RCC 7860 (cell line): Measurements from ENCODE around the gene MARF1.
"Not testable (repeated sequence)": the region's sequence is repeated elsewhere in the genome, so short reads cannot be mapped to it uniquely, and the experiment has no call there.

ENCODE experiments used
- DNase-seq: peaks from one replicate; pipeline ENCODE4 v3.0.0-alpha.2; 2015; ENCODE audit warnings: low spot score
- FAIRE-seq: peaks from 2 replicates; lab custom pipeline; 2012; peaks lifted over from hg19 to GRCh38; lab: Jason Lieb, UNC

Gene MARF1

DNA sequence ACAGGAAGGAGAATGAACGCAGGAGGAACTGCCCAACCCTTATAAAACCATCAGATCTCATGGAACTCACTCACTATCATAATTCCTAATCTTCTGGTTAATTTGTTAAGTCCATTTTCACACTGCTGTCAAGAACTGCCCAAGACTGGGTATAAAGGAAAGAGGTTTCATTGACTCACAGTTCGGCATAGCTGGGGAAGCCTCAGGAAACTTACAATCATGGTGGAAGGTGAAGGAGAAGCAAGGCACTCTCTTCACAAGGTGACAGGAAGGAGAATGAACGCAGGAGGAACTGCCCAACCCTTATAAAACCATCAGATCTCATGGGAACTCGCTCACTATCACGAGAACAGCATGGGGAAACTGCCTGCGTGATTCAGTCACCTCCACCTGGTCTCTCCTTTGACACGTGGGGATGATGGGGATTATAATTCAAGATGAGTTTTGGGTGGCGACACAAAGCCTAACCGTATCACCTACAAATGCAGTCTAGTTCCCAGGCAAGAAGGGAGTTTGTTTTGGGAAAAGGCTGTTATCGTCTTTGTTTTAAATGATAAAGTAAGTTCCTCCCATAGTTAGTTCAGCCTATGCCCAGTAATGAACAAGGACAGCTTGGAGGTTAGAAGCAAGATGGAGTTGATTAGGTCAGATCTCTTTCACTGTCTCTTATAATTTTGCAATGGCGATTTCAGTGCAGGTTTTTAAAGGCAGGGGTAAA, 68.9 kb downstream of the MARF1 start:
- FAIRE-seq, DNase-seq: not testable (repeated sequence)

DNA sequence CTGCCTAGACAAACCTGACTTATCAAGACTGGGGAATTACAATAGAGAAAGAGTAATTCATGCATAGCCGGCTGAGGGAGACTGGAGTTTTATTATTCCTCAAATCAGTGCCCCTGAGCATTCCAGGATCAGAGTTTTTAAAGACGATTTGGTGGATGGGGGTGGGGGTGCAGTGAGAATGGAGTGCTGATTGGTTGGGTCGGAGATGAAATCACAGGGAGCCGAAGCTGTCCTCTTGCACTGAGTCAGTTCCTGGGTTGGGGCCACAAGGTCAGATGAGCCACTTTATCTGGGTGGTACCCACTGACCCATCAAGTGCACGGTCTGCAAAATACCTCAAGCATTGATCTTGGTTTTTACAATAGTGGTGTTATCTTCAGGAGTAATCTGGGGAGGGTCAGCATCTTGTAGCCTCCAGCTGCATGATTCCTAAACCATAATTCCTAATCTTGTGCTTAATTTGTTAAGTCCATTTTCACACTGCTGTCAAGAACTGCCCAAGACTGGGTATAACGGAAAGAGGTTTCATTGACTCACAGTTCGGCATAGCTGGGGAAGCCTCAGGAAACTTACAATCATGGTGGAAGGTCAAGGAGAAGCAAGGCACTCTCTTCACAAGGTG, 69.6 kb downstream of the MARF1 start:
- no peak for FAIRE-seq
- no peak for DNase-seq

DNA sequence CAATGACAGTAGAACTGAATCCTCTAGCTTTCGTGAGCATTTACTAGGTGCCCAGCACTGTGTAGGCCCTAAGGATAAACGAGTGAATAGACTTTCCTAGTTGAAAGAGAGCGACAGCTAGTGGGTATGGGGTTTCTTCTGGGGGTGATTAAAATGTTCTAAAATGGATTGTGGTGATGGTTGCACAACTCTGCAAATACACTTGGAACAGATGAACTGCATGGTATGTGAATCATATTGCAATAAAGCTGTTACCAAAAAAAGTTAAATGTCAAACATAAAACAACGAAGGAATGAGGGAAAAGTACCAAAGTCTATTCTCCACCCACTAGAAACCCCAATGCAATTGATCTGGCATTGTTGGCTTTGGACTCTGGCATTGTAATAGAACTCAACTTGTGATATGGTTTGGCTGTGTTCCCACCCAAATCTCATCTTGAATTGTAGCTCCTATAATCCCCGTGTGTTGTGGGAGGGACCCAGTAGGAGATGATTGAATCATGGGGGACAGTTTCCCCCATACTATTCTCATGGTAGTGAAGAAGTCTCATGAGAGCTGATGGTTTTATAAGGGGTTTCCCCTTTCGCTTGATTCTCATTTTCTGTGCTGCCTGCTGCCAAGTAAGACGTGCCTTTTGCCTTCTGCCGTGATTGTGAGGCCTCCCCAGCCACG, 70.5 kb downstream of the MARF1 start:
- FAIRE-seq (no peak), DNase-seq (no peak)

DNA sequence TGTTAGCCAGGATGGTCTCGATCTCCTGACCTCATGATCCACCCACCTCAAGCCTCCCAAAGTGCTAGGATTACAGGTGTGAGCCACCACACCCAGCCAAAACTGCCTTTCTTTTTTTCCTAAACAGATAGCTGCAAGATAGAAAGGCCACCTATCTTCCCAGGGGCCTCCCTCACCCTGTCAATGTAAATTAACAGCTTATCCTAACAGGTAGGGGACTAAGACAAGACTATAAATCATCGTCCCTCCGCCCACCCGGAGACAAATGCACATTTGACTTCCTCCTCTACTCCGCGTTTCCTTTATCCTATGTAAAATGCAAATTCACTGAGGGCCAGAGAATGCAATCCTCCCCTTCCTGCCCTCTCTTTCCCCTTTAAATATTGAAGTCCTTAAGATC, 71.4 kb downstream of the MARF1 start:
- DNase-seq = no peak
- no peak for FAIRE-seq

DNA sequence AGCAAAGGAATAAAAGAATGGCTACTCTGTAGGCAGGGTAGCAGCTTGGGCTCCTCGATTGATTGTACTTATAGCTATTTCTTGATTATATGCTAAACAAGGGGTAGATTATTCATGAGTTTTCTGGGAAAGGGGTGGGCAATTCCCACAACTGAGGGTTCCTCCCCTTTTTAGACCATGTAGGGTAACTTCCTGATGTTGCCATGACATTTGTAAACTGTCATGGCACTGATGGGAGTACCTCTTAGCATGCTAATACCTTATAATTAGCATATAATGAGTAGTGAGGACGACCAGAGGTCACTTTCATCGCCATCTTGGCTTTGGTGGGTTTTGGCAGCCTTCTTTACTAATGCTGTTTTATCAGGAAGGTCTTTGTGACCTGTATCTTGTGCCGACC, 72.3 kb downstream of the MARF1 start:
- not testable (repeated sequence) for DNase-seq, FAIRE-seq

DNA sequence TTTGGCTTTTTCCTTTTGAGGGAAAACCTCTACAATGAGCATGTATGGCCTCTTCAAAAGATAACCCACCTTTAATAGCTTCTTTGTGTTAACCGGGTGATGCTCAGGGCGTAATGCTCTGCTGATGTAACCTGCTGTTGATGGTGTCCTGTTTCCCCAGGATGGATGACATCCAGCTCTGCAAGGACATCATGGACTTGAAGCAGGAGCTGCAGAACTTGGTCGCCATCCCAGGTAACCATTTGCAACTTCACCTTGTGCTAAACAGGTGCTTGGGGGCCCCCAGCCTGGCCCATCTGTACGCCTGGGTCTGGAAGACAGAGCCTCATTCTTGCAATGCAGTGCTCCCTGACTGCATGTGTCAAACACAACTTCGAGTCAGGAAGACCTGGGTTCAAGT, 75.1 kb downstream of the MARF1 start:
- FAIRE-seq (no peak), DNase-seq (no peak)

DNA sequence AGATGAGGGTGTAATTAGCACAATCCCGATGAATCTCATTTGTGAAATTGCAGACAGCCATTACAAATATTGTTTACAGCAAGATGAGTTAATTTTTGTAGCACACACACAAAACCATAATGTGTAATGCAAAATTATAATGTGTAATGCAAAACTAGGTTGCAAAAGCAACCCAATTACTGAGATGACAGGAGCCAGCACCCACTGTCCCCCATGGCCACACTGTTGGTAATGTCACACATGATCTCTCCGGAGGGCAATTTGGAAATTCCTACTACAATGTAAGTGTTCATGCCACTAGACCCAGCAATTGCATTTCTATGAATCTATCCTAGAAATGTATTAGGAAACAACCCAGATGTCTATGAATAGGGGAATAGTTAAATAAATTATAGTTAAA, 76.9 kb downstream of the MARF1 start:
- FAIRE-seq (no peak), DNase-seq (no peak)

DNA sequence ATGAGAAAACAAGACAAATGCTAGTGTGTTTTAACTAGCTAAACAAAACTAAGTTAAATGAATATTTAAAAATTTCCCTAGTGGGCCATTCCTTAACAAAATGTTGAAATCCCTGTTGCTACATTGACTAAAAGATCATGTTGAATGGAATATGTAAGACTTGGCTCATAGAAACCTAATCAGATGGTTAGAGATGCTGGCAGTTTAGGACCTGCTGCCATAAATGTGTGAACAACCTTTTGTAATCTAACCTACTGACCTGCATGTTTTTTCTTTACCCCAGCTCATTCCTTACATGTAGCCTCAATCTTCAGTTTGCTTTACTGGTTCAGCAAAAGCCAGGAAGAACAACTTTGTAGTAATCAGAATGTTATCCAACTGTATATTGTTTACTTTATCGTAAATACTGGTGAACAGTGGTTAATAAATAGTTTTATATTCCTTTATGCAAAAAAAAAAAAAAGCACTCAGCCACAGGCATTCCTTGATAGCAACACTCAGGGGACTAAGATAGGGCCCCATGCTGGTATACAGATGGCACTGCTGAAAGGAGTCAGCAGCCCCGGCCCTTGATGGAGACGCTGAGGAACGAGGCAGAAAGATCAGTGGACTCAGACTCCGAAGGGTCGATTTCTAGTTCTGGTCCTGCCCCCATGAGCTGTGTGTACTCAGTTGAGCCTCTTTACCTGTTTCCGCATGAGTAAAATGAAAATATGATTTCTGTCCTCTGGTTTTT, 78.2 kb downstream of the MARF1 start:
- FAIRE-seq = no peak

DNA sequence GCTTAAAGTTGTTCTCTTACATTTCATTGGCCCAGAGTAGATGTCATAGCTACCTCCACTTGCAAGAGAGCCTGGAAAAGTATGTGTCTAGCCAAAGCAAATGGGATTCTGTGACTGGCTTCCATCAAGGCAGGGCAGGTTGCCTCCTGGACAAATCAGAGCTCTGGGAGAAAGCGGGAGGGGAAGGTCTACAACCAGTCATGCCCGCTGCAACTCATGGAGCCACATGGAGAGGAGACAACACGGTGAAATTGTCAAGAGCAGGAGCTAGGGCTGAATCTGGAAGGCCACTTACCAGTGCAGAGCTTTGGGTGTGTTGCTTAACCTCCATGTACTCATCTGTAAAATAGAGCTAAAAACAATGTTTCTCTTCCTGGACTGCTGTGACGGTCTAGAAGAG, 83.8 kb downstream of the MARF1 start:
- DNase-seq (no peak), FAIRE-seq (no peak)

More for the DNA sequence above, 78.2 kb downstream of the MARF1 start:
- no peak for DNase-seq

DNA sequence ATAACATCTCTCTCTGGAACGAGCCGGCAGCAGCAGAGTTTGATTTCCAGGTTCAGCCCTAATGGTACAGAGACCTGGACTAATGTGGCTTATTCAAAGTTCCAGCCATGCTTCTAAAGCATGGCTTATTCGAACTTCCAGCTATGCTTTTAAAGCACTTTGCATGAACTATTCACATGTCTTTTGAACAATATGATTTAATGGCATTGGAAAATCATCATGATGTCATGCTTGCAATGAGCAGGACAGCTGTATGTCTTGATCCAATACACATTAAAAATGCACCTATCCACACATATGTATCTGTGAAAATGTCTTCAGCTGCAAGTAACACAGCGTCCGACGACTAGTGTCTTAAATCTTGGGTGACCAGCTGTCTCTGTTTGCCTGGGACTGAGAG, 85.7 kb downstream of the MARF1 start:
- FAIRE-seq (no peak), DNase-seq (no peak)

DNA sequence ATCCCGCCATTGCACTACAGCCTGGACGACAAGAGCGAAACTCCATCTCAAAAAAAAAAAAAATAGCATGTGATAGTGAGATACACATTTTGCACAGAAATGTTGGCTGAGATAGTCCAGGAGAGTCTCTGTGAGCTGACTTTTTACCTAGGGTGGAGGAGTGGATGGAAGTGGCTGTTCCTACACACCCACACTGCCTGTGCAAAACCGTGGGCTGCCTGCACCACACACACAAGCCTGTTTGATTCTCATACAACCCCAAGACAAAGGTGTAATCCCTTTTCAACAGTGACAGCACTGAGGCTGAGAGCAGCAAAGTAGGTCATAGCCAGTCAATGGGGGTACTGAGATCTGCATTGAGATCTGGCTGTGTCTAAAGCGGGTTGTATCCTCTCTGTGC, 86.8 kb downstream of the MARF1 start:
- FAIRE-seq = no peak
- no peak for DNase-seq

DNA sequence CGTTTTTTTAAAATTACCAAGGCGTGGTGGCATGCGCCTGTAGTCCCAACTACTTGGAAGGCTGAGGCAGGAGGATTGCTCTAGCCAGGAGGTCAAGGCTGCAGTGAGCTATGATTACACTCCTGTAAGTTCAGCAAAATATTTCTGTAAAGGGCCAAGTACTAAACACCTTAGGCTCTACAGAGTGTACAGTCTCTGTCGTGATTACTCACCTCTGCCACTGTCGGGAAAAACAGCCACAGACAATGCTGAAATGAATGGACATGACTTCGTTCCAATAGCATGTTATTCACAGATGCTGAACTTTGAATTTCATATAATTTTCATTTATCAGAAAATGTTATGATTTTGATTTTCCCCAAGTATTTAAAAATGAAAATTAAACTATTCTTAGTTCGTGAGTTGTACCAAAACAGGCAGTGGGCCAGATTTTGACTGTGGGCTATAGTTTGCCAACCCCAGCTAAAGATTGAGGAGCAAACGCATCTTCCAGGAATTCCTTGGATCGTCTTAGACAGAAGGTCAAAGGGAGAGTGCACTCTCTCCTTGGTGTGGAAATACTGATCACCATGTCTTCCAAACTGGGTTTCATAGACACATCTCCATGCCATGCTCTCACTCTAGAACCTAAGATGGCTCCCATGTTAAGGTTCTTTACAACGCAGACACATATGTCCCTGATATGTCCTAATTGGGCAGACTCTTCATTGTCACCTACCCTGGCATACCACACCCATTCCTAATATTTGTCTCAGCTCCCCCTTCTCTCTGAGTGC, 89.5 kb downstream of the MARF1 start:
- no peak for DNase-seq
- FAIRE-seq = no peak

DNA sequence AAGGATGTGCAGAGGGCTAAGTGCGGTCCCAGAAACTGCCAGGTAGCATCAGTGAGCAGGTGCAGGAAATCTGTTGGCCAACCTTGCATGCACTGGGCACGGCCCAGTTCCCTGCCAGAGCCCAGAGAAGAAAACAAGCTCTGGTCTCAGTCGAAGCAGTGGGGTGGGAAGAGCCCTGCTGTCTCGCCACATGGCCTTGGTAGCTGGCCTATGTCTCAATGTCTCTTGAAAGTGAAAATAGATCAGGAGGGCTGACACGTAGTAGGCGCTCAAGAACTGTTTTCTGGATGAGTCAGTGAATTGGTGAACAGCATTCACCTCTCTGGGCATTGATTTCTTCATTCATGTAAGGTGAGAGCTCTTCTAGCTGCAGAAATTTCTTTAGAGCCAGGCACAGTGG, 90.4 kb downstream of the MARF1 start:
- no peak for FAIRE-seq
- DNase-seq = no peak

DNA sequence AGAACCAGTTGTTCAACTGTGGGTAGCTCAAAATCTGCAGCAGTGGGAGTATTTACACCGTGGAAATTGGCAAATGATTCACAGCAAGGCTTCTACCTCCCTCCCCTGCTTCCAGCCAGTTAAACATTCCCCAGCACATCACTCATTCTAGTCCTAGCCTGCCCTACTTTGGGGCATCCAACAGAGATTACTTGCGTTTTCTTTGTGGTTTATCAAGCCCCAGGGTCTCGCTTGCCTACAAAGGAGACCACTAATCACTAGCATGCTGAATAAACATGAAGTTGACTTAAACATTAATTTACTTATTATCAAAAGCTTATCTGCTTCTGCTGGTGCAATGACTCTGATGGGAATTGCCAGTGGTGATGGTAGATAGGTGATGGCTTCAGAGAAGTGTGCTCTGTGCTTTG, 94.5 kb downstream of the MARF1 start:
- FAIRE-seq = peak; percentile 82
- DNase-seq = peak; percentile 71

DNA sequence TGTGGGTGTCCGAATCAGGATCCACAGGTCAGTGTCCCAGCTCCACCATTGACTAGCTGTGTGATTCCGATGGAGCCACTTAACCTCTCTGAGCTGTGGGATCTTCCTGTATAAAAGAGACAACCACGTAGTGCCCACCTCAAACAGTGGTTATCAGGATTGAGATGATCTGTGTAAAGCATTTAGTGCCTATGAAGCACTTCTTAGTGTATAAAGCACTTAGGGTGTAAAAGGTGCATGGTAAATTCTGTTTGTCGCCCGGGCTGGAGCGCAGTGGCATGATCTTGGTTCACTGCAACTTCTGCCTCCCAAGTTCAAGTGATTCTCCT, 95.2 kb downstream of the MARF1 start:
- DNase-seq = no peak
- no peak for FAIRE-seq

DNA sequence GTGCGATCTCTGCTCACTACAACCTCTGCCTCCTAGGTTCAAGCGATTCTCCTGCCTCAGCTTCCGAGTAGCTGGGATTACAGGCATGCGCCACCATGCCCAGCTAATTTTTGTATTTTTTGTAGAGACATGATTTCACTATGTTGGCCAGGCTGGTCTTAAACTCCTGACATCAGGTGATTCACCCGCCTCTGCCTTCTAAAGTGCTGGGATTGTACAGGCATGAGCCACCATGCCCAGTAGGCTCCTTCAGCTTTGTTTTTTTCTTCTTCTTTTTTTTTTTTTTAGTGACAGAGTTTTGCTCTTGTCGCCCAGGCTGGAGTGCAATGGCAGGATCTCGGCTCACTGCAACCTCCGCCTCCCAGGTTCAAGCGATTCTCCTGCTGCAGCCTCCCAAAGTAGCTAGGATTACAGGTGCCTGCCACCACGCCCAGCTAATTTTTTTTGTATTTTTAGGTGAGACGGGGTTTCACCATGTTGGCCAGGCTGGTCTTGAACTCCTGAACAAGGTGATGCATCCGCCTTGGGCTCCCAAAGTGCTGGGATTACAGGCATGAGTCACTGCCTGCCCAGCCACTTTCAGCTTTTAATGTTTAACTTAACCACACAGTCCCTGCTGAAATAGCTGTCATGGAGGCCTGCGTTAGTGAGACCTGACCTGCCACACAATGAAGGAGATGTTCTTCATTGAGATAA, 95.7 kb downstream of the MARF1 start:
- FAIRE-seq (peak; percentile 65), DNase-seq (peak; percentile 73)

DNA sequence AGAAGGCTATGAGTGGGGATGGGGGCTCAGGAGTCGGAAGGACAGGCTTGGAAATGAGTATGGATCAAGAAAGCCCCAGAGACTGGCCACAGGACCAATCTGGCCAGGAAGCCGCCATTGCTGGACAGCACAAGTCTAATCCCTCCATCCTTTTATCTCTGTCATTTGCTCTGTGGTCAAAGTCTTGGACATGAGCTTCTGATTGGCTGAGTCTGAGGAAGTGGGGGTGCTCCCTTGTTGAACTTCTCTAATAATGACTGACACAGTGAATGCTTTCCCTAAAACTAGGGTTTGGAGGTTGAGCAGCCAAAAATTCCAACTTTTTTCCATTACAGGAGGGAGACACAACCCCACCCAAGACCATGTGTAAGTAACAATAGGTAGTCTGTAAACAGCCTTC, 97.4 kb downstream of the MARF1 start:
- no peak for FAIRE-seq

DNA sequence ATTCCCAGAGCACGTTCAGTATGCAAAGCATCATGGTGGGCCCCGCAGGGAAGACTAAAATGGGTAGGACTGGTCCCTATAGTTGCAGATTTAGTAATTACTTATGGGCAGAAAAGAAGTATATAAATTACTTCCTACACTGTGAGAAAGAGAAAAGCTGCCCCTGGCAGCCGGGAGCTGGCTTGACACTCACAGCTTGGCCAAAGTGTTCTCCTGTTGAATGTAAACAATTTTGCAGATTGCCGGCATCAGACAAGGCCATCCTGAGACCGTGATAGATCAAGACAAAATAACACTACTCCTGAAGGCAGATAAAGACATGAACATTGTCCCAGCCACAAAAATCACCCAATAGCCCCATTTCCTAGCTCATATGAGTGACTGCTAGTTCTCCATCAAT, 98.5 kb downstream of the MARF1 start:
- no peak for FAIRE-seq
- no peak for DNase-seq

More for the DNA sequence above, 97.4 kb downstream of the MARF1 start:
- DNase-seq = no peak
